HepG2 (cell line): ENCODE results near the gene CRISPLD2. TPM values are rescaled to one million over a fixed set of nuclear protein-coding genes. Genes with fewer than 3 reads are reported as not detected.

ENCODE experiments used
- ARID4A ChIP-seq: sonication (generic); formaldehyde crosslinking; IDR thresholded peaks from 2 replicates; pipeline ENCODE4 v1.5.0; 2020; ENCODE audit warnings: mild to moderate bottlenecking, missing genetic modification reagents, borderline replicate concordance
- ATF5 ChIP-seq: sonication (generic); formaldehyde crosslinking; IDR thresholded peaks from 2 replicates; pipeline ENCODE4 v1.4.0; 2020; ENCODE audit warnings: mild to moderate bottlenecking, low read depth, missing genetic modification reagents
- ETV5 ChIP-seq: IDR thresholded peaks from 2 replicates; pipeline ENCODE4 v1.6.1; 2018; ENCODE audit warnings: missing biosample characterization, missing genetic modification reagents, inconsistent platforms, borderline replicate concordance
- GATAD1 ChIP-seq: IDR thresholded peaks from 2 replicates; pipeline ENCODE4 v1.6.1; 2016; ENCODE audit warnings: missing genetic modification reagents, missing compliant biosample characterization
- MXD1 ChIP-seq: sonication (generic); formaldehyde crosslinking; IDR thresholded peaks from 2 replicates; pipeline ENCODE4 v1.4.0; 2020; ENCODE audit warnings: mild to moderate bottlenecking, missing genetic modification reagents
- POLR2AphosphoS2 ChIP-seq: IDR thresholded peaks from 2 replicates; pipeline ENCODE4 v1.6.1; 2011; ENCODE audit warnings: low read depth, low read length, improper control_type of control experiment
- RAD21 ChIP-seq: fragments of 450-650 bp; formaldehyde crosslinking; IDR thresholded peaks from 2 replicates; pipeline ENCODE4 v1.5.0; 2020; ENCODE audit warnings: mild to moderate bottlenecking
- RBM22 ChIP-seq: fragments of 200-400 bp; formaldehyde crosslinking; optimal IDR thresholded peaks from 2 replicates; pipeline ENCODE3; 2017; ENCODE audit warnings: mild to moderate bottlenecking, low read length, moderate library complexity
- REL ChIP-seq: sonication (generic); formaldehyde crosslinking; conservative IDR thresholded peaks from 2 replicates; pipeline ENCODE4 v1.8.0; 2022; ENCODE audit warnings: mild to moderate bottlenecking, missing genetic modification reagents, moderate library complexity
- TFE3 ChIP-seq: IDR thresholded peaks from 2 replicates; pipeline ENCODE4 v1.6.1; 2016
- USF2 ChIP-seq, 2 experiments: sonication (generic) in 1 of 2; formaldehyde crosslinking in 1 of 2; IDR thresholded peaks; 2 replicates each; pipeline versions ENCODE4 v1.5.1 to v1.6.1; 2011 to 2020; ENCODE audit warnings: borderline replicate concordance in 1 of 2, low read depth in 1 of 2, low read length in 1 of 2, mild to moderate bottlenecking in 1 of 2, missing genetic modification reagents in 1 of 2, moderate library complexity in 1 of 2
- ZNF260 ChIP-seq: sonication (generic); formaldehyde crosslinking; IDR thresholded peaks from 2 replicates; pipeline ENCODE4 v1.4.0; 2020; ENCODE audit warnings: missing genetic modification reagents, low read depth, mild to moderate bottlenecking, borderline replicate concordance
- ZNF691 ChIP-seq: sonication (generic); formaldehyde crosslinking; IDR thresholded peaks from 2 replicates; pipeline ENCODE4 v1.4.0; 2020; ENCODE audit warnings: missing genetic modification reagents, low read depth, mild to moderate bottlenecking, borderline replicate concordance
- ZNF709 ChIP-seq: sonication (generic); formaldehyde crosslinking; IDR thresholded peaks from 2 replicates; pipeline ENCODE4 v1.5.0; 2020; ENCODE audit warnings: mild to moderate bottlenecking, missing genetic modification reagents
- polyA plus RNA-seq, 8 experiments: library from polyadenylated mRNA; depleted of rRNA in 3 of 8; stranded (reverse) in 7 of 8; unstranded in 1 of 8; fragments of >200 nt; fragmentation: Illumina TruSeq in 4 of 8; extraction: Trizol in 4 of 8; gene quantifications; 2 replicates each; pipeline versions ENCODE4 v1.2.1 to v1.2.3, GENCODE V29; 2011 to 2016; ENCODE audit warnings: low read depth in 4 of 8, missing spikeins in 1 of 8, mixed read lengths in 1 of 8; ENCODE audit not compliant: insufficient read depth in 1 of 8
- total RNA-seq, 5 experiments: library from RNA; depleted of rRNA; stranded (reverse); fragments of >200 nt; fragmentation: Illumina TruSeq; extraction: Trizol; gene quantifications; 2 replicates each; pipeline ENCODE4 v1.2.3, GENCODE V29; 2016; ENCODE audit warnings: low read depth in 1 of 5

CRISPLD2 gene
- total and polyA plus RNA-seq, 2 of the 13 experiments (the other 11 are each of a cell fraction or from before 2014, with no cell fraction given): 0.04 to 0.31 TPM

- no peak for TF ChIP-seq USF2 (IDR thresholded peaks at IDR 0.05; ENCODE audit: low read depth, low read length)
- TF ChIP-seq USF2 (CRISPR knock-in tag; IDR thresholded peaks at IDR 0.05; ENCODE audit: borderline replicate concordance): no peak
- TF ChIP-seq MXD1 (CRISPR knock-in tag): no peak
- TF ChIP-seq ZNF260 (CRISPR knock-in tag): no peak
- TF ChIP-seq POLR2AphosphoS2: no peak
- TF ChIP-seq ETV5 (CRISPR knock-in tag): 0 out of 2 replicates have a peak, but pooled peaks have one; percentile 6
- TF ChIP-seq ZNF709 (CRISPR knock-in tag): peak; percentile 77
- peak; percentile 53; the same call in 1 of the 2 replicates for TF ChIP-seq ATF5 (CRISPR knock-in tag)
- no peak for TF ChIP-seq REL
- 0 out of 2 replicates have a peak, but pooled peaks have one; percentile 13 for TF ChIP-seq ZNF691 (CRISPR knock-in tag)
- TF ChIP-seq RBM22: no peak
- no peak for TF ChIP-seq ARID4A (CRISPR knock-in tag)
- 0 out of 2 replicates have a peak, but pooled peaks have one; percentile 12 for TF ChIP-seq GATAD1 (CRISPR knock-in tag)
- 0 out of 2 replicates have a peak, but pooled peaks have one; percentile 3 for TF ChIP-seq TFE3 (CRISPR knock-in tag)
- TF ChIP-seq RAD21: peak; percentile 93
Observed at GRCh38 chr16:84925092-84925772, 105.4 kb downstream of the CRISPLD2 start (continued).
